ENCODE data around the gene CRYBG1.

The CRYBG1 gene

GRCh38 chr6:106591111-106591825 lies 230.8 kb downstream of the CRYBG1 start:
- H3K4me3 ChIP-seq (ENCODE audit: low read depth, low read length) = no peak overlapping the region
- DNase-seq (ENCODE audit: low read depth) = peak; percentile 70
- in situ Hi-C loops (cut with HindIII; ENCODE audit: low sequenced_read_pairs) = no loop called here
- TF ChIP-seq CTCF (IDR thresholded peaks at IDR 0.05; ENCODE audit: low read depth, low read length, missing control alignments) = no peak

GRCh38 chr6:106599440-106599839 lies 238.9 kb downstream of the CRYBG1 start:
- in situ Hi-C loops (cut with HindIII; ENCODE audit: low sequenced_read_pairs) = no loop called here
- no peak overlapping the region for H3K4me3 ChIP-seq (ENCODE audit: low read depth, low read length)
- no peak for TF ChIP-seq CTCF (IDR thresholded peaks at IDR 0.05; ENCODE audit: low read depth, low read length, missing control alignments)
- no peak for DNase-seq (ENCODE audit: low read depth)

GRCh38 chr6:106600329-106600728 lies 239.8 kb downstream of the CRYBG1 start:
- H3K4me3 ChIP-seq (ENCODE audit: low read depth, low read length) = no peak overlapping the region
- in situ Hi-C loops (cut with HindIII; ENCODE audit: low sequenced_read_pairs) = no loop called here
- DNase-seq (ENCODE audit: low read depth) = no peak
- no peak for TF ChIP-seq CTCF (IDR thresholded peaks at IDR 0.05; ENCODE audit: low read depth, low read length, missing control alignments)

- no peak for DNase-seq (ENCODE audit: low read depth)
- peak; percentile 51 for TF ChIP-seq CTCF (IDR thresholded peaks at IDR 0.05; ENCODE audit: low read depth, low read length, missing control alignments)
- in situ Hi-C loops (cut with HindIII; ENCODE audit: low sequenced_read_pairs) = no loop called here
Measured at GRCh38 chr6:106608080-106608668, 247.7 kb downstream of the CRYBG1 start.

GRCh38 chr6:106609699-106610098 lies 249.2 kb downstream of the CRYBG1 start:
- in situ Hi-C loops (cut with HindIII; ENCODE audit: low sequenced_read_pairs) = no loop called here
- no peak overlapping the region for H3K4me3 ChIP-seq (ENCODE audit: low read depth, low read length)
- TF ChIP-seq CTCF (IDR thresholded peaks at IDR 0.05; ENCODE audit: low read depth, low read length, missing control alignments) = peak; percentile 55
- DNase-seq (ENCODE audit: low read depth) = no peak

More at GRCh38 chr6:106608080-106608668, 247.7 kb downstream of the CRYBG1 start:
- no peak overlapping the region for H3K4me3 ChIP-seq (ENCODE audit: low read depth, low read length)

GRCh38 chr6:106611030-106611429 lies 250.5 kb downstream of the CRYBG1 start:
- TF ChIP-seq CTCF (IDR thresholded peaks at IDR 0.05; ENCODE audit: low read depth, low read length, missing control alignments) = no peak
- H3K4me3 ChIP-seq (ENCODE audit: low read depth, low read length) = no peak overlapping the region
- in situ Hi-C loops (cut with HindIII; ENCODE audit: low sequenced_read_pairs) = no loop called here
- DNase-seq (ENCODE audit: low read depth) = no peak

All from astrocyte of the cerebellum (primary cell).